GM21423 (cell line): Measurements from ENCODE around the gene CRISP2.

ENCODE experiments used
- ATAC-seq: cut with Tn5 transposase; IDR thresholded peaks from one replicate; pipeline ENCODE4 v1.9.1; 2021; ENCODE audit warnings: mild to moderate bottlenecking, moderate library complexity; ENCODE audit not compliant: unreplicated experiment

Gene CRISP2

DNA sequence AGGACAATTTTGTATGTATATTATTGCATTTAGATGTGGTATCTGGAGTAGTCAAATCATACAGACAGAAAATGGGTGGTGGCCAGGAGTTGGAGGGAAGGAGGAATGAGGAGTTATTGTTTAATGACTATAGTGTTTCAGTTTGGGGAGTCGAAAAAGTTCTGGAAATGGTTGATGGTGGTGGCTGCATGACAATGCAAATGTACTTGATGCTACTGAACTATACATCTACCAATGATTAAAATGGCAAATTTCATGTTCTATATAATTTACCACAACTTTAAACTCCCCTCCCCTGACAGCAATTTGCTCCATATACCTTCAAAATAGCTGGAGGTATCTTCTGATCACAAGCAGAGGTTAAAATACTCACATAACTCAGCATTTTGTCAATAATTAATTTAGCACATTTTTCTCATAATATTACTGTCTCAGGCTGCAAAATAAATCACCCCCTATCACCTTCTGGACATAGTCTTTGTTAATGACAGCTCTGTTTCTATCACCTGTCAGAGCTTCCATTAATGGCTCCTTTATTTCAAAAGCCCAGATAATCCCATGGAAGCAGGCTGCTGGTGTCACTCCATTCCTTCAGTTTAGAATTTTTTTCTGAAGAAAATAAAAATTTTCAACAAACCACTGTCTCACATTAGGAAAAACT, 51.0 kb downstream of the CRISP2 start:
- no peak for ATAC-seq

DNA sequence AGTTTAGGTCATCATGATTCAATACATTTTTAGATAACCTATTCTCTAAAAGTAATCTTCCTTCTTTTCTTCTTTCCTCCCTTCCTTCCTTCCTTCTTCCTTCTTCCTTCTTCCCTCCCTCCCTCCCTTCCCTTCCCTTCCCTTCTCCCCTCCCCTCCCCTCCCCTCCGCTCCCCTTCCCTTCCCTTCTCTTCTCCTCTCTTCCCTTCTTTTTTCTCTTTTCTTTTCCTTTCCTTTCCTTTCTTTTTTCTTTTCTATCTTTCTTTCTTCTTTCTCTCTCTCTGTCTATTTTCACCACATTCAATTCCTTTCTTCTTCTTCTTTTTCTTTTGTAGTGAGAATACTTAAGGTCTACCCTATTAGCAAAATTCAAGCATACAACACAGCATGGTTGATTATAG, 59.4 kb downstream of the CRISP2 start:
- ATAC-seq = no peak

GRCh38 chr6:49653438-49653837, 59.9 kb downstream of the CRISP2 start:
- no peak for ATAC-seq

- ATAC-seq = no peak
Observed at GRCh38 chr6:49651239-49651638, 62.1 kb downstream of the CRISP2 start.

- ATAC-seq = no peak
Observed at GRCh38 chr6:49649988-49650387, 63.4 kb downstream of the CRISP2 start.

DNA sequence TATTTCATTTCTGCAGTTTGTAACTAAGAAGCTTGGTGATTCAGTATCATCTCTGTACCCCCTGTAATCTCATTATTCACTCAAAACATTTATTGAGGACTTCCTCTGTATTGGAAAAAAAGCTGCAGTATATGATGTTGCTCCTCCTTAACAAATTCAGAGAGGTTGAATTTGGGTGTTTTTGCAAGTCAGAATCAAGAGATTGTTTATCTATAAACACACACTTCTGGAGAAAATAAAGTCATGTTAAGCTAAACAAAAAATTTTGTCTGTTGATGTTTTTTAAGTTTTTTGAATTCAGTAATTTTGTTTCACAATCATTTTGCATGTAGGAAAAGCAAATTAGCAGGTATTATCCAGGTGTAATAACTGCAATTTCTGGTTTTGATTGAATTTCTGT, 65.3 kb downstream of the CRISP2 start:
- ATAC-seq = no peak

GRCh38 chr6:49647476-49647875, 65.9 kb downstream of the CRISP2 start:
- no peak for ATAC-seq

DNA sequence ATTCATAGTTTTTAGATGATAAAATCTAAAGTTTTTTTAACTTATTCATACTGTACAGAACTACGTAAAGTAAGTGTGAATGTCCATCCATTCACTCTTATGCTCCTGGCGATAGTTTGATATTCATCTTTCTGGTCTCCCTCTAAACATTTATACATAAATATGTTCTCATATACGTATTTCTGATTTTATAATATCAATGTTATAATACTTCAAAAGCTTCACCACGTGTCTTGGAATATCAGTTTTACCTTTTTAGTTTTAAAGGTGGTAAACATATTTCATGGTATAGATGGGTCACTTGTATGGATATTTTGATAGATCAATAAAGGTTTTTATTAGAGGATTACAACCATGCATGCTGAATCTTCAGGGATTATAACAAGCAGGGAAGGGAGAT, 66.4 kb downstream of the CRISP2 start:
- ATAC-seq = no peak

GRCh38 chr6:49646130-49646824, 67.1 kb downstream of the CRISP2 start:
- ATAC-seq = no peak

DNA sequence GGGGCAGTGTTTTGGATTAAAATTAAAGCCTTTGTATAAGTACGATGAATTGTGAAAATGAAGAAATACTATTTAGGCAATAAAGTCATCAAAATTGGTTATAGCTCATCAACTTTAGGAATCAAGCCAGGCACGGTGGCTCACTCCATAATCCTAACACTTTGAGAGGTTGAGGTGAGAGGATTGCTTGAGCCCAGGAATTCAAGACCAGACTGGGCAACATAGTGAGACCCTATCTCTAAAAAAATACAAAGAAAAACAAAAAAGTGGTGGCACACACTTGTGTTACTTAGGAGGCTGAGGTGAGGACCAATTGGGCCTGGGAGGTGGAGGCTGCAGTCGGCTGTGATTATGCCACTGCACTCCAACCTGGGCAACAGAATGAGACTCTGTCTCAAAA, 68.2 kb downstream of the CRISP2 start:
- no peak for ATAC-seq
